ENCODE measurements around the gene ARPP21.

The ARPP21 gene

GRCh38 chr3:35727179-35727578, 87.9 kb downstream of the ARPP21 start:
- TF ChIP-seq CTCF (IDR thresholded peaks at IDR 0.05; ENCODE audit: low read depth, low read length): no peak
- no peak overlapping the region for H3K4me3 ChIP-seq (ENCODE audit: low read depth, low read length)

- no peak overlapping the region for H3K4me3 ChIP-seq (ENCODE audit: low read depth, low read length)
- no peak for TF ChIP-seq CTCF (IDR thresholded peaks at IDR 0.05; ENCODE audit: low read depth, low read length)
These were observed 94.0 kb downstream of the ARPP21 start for GRCh38 chr3:35733341-35733740.

GRCh38 chr3:35733864-35734263, 94.5 kb downstream of the ARPP21 start:
- H3K4me3 ChIP-seq (ENCODE audit: low read depth, low read length): no peak overlapping the region
- no peak for TF ChIP-seq CTCF (IDR thresholded peaks at IDR 0.05; ENCODE audit: low read depth, low read length)

GRCh38 chr3:35737080-35737479, 97.8 kb downstream of the ARPP21 start:
- no peak for TF ChIP-seq CTCF (IDR thresholded peaks at IDR 0.05; ENCODE audit: low read depth, low read length)
- H3K4me3 ChIP-seq (ENCODE audit: low read depth, low read length): no peak overlapping the region

GRCh38 chr3:35737527-35737926, 98.2 kb downstream of the ARPP21 start:
- no peak for TF ChIP-seq CTCF (IDR thresholded peaks at IDR 0.05; ENCODE audit: low read depth, low read length)

GRCh38 chr3:35737934-35738706, 98.8 kb downstream of the ARPP21 start:
- no peak for TF ChIP-seq CTCF (IDR thresholded peaks at IDR 0.05; ENCODE audit: low read depth, low read length)
- no peak overlapping the region for H3K4me3 ChIP-seq (ENCODE audit: low read depth, low read length)

More at GRCh38 chr3:35737527-35737926, 98.2 kb downstream of the ARPP21 start:
- no peak overlapping the region for H3K4me3 ChIP-seq (ENCODE audit: low read depth, low read length)

GRCh38 chr3:35739181-35739809, 100.0 kb downstream of the ARPP21 start:
- no peak overlapping the region for H3K4me3 ChIP-seq (ENCODE audit: low read depth, low read length)
- TF ChIP-seq CTCF (IDR thresholded peaks at IDR 0.05; ENCODE audit: low read depth, low read length): no peak
